NCI-H510A treated with DMSO at 0.1 percent for 48 hours (cell line): ENCODE results near the gene TOMM40.
"Not testable (repeated sequence)": the region's sequence is repeated elsewhere in the genome, so short reads cannot be mapped to it uniquely, and the experiment has no call there.

Experiments used
- DNase-seq: peaks from one replicate; lab custom pipeline; 2025; lab: John Stamatoyannopoulos, UW

Gene TOMM40

DNA sequence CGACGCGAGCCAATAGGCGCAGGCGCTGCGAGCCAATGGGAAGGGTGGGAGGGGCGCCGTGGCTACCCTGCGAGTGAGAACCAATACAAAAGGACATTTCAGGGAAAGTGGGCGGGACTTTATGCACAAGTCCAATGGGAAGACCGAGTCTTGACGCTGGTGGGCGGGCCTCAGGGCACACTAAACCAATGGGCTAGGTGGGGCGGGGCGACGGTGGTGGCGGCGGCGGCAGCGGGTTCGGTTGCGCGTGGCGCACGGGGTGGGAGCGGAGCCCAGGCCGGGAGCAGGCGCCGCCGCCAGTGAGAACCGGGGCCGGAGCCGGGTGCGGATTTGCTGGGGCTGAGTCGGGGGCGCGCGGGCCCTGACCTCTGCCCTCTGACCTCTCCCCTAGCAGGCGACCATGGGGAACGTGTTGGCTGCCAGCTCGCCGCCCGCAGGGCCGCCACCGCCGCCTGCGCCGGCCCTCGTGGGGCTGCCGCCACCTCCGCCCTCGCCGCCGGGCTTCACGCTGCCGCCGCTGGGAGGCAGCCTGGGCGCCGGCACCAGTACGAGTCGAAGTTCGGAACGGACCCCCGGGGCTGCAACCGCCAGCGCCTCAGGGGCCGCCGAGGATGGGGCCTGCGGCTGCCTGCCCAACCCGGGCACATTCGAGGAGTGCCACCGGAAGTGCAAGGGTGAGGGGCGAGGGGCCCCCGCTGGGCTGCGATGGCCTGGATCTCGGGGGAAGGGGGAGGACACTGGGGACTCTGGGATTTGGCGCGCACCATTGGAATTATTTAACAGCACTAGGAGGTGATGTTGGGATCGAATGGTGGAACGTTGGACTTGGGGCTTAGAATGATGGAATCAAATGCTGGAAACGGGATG lies at the start of gene TOMM40:
Gene TOMM40, plus strand, starts transcription at position 239 of the 867 bp plus-strand sequence. Its CDS starts 162 bp downstream, at position 401.
- peak; percentile 100 for DNase-seq

DNA sequence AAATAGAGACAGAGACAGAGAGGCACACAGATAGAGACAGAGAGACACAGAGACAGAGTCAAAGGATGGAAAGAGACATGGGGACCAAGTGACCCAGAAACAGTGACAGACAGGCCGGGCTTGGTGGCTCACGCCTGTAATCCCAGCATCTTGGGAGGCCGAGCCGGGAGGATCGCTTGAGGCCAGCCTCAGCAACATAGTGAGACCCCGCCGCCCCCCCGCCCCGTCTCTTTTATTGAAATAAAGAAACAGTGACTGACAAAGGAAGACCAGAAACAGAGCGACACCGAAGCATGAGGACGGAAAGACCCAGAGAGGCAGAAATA lies 45.8 kb upstream of the TOMM40 start:
- DNase-seq, result no peak

DNA sequence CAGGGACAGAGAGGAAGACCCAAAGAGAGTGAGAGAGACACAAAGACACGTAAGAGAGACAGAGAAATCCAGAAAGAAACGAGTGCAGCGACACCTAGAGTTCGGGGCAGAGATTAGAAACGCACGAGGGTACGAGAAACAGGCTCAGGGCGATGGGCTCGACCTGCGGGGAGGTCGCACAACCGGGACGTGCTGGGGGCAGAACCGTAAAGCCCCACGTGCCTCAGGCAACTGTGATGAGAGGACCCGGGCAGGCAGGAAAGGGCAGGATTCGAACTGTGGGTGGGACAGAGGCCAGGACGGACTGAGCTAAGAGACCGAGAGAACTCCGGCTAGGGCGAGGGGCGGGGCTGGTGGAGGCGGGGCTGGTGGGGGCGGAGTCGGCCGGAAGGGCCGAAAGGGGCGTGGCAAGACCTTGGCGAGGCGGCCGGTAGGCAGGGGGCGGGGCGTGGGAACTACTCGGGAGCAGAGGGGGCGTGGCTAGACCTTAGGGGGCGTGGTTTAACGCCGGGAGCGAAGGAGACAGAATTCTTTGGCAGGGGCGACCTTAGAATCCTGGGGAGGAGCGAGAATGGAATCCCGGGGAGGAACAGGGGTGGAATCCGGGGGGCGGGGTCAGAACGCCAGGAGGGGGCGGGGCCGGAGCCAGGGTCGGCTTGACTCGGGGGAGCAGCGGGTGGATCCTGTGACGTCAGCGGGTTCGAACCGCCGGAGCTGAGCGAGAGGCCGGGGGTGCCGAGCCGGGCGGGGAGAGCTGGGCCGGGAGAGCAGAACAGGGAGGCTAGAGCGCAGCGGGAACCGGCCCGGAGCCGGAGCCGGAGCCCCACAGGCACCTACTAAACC lies 45.2 kb upstream of the TOMM40 start, which contains the start of gene NECTIN2:
Gene NECTIN2, plus strand, starts transcription at position 686 of the 843 bp plus-strand sequence. CDS start 229 bp downstream, outside the sequence.
- DNase-seq, result peak; percentile 97

DNA sequence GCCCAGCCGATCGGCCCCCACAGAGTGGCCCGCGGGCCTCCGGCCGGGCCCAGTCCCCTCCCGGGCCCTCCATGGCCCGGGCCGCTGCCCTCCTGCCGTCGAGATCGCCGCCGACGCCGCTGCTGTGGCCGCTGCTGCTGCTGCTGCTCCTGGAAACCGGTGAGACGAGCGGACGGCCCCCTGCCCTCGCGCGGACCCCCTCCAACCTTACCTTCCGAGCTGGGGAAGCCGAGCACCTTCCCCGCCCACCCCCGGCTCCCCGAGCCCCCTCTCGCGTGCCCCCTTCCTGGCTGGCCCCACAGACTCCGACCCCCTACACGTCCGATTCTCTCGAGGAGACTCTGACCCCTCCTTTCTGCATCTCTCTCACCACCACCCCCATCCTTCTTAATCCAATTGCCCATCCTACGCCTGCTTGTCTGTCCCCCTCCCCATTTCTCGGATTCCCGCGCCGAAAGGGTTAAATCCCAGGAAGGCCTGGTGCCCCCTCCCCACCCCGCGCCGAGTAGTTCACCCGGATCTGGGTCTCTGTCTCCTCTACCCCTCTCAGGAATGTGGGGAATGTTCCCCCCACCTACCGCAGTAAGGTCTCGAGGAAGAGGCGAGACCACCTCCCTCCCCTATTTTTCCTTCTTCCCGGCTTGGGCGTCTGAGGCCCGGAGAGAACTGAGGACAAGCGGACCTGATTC lies 44.5 kb upstream of the TOMM40 start:
- DNase-seq, result no peak

DNA sequence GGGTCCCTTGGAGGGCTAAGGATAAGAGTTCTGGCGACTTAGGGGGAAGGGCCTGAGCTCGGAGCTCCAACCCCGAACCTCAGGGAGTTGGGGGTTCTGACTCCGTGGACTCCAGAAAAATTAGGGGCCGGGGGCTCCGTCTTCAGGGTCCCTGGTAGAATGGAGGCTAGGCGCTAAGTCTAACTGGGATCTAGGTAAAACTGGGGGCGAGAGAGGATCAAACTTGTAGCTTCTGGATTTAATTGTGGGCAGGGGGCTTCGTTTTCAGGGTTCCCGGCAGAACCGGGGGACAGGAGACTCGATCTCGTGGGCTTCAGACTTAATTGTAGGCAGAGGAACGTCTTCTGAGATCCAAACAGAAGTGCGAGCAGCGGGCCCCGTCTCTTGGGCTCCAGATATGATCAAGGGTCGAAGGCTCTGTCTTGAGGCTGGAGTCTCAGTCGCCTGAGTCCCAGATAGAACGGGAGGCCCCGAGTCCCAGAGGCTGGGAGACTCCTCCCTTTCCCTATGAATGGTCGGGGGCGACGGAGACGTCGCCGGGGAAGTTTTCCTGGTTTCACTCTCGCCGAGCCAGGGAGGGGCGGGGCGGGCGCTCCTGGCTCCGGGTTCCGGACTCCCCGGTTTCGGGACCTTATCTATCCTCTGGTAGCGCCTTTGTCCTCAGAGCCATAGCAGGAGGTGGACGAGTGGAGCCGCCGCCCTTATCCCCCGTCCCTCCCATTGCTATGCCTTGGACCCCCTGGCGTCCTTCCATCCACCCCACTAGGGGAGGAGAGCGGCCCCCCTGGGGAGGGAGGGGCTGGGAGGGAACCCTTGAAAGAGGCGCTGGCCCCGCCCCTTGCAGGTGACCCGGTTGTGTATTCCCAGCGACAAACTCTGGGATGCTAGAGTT lies 43.7 kb upstream of the TOMM40 start:
- DNase-seq, result peak; percentile 81

DNA sequence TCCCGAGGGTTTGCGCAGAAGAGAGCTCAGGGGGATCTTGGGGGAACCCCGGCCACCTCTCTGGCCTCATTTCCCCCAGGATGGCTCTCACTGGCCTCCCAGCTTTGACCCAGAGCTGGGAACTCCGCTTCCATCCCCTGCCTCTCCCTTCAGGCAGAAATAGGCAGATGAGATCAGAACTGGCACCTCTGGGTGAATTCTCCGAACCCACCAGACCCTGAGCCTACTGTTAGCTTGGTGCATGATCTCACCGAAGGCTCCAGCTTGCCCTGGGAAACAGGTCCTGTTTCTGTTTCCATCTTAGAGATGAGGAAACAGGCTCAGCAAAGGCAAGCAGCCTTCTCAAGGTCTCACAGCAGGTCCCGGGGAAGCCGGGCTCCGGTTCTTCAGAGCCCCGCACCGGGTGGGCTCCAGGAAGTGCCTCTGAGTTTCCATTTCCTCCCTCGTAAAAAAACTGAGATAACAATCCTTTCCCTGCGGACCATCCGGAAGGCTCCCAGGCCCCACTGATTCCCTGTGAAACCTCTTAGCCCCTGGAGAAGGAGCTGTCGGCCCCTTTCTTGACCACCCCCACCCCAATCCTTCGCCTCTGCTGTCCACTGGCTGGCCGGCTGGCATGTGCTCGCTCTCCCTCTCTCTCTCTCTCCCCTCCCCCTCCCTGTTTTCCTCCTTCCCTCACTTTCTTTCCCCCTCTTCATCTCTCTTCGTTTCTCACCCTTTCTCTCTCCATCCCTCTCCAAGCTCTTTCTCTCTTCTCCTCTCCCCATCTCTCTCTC lies 42.8 kb upstream of the TOMM40 start:
- DNase-seq, result no peak

DNA sequence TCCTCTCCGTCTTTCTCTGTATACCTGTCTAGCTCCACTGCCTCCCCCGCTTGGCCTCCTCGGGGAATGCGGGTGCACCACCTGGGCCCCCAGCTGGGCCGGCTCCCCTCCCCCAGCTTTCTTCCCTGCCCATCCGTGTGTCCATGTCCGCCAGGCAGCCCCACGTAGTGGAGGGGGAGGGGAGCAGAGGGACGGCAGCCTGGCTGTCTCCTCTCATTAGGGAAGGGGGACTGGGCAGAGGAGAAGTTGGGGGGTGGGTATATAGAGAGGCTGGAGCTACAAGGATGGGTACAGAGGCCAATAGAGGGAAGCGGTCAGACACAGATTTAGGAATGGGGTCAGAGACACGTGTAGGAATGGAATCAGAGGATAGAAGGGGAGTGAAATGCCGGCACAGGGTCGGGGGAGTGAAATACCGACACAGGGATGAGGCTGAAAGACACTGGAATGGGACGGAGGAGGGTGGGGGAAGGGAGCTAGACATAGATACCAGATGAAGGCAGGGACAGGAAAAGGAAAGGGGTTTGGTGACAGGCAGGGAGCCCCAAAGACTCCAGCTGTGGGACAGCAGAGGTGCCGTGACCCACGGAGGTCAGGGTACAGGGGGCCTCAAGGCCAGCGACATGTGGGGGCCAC lies 42.1 kb upstream of the TOMM40 start:
- no peak for DNase-seq

DNA sequence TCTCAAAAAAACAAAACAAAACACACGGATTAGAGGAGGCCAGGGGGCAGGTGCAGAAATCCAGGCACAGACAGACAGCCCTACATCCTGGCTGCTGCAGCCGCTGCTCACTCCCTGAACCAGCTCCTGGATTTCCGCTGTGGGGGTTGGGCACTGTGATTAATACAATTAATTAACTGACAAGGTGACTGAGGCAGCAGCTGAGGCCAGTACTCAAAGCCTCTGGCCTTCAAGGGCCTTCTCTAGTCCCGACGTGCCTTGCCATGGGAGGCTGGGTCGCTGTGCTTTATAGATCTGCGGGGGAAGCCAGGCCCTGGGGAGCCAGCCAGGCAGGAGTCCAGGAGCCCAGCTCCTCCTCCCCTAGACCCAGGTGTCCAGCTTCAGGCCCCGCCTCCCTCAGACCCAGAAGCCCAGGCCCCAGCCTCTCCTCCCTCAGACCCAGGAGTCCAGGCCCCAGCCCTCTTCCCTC lies 40.4 kb upstream of the TOMM40 start:
- DNase-seq, result no peak

DNA sequence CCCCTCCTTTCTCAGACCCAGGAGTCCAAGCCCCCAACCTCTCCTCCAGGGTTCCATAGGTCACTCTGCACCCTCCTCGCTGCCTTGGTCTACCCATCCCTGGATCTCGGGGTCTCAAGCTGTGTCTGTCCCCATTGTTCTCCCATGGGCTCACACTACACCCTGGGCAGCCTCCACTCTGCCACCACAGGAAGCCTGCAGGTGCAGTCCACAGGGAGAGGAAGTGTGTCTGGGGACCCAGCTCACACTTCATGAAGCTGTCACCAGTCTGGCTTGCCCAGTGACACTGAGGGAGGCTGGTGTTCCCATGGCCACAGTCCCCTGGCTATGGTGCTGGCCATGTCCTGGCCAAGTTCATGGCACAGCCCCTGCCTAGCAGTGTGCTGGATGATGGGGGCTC lies 39.6 kb upstream of the TOMM40 start:
- no peak for DNase-seq

DNA sequence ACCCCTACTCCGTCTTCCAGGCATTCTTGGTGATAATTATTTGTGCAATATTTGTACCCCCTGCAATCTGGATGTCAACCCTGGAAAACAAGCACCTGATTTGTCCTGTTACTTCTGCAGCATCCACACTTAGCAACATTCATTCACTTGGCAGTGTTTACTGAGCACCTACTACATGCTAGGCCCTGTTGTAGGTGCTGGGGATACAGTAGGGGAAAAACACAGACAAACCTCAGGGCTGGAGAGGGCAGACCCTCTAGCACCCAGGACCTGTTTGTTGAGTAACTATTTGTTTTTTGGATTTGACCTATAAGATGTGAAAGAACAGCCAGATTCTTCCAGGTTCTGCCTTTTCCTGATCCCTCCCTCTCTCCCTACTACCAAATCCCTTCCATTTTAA lies 35.4 kb upstream of the TOMM40 start:
- no peak for DNase-seq

DNA sequence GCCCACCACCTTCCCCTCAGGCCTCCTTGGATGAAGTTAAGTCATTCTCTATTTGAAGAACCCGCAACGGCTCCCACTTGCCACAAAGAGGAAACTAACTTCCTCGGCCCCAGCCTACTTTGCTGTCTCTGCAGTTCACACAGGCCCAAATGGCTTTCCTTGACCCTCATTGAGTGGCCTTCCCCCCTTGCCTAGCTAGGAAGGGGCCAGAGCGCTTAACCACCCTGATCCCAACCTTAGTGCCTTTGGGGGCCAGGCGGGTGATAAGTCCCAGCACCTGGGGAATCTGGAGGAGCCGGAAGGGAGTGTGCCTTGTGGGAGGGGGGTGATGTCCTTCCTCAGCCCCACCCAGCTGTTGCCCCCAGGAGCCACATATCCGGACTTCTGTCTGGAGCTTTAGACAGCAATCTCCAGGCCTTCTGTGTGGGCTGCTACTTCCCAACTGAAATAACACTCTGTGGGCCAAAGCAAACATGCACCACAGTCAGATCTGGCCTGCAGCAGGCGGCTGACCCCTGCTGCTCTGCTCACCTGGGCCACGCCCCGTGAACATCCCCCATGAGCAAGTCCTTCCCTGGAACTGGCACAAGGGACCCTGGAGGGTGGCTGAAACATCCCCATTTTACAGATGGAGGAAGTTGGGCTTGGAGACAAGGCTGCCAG lies 34.5 kb upstream of the TOMM40 start:
- DNase-seq, result no peak

DNA sequence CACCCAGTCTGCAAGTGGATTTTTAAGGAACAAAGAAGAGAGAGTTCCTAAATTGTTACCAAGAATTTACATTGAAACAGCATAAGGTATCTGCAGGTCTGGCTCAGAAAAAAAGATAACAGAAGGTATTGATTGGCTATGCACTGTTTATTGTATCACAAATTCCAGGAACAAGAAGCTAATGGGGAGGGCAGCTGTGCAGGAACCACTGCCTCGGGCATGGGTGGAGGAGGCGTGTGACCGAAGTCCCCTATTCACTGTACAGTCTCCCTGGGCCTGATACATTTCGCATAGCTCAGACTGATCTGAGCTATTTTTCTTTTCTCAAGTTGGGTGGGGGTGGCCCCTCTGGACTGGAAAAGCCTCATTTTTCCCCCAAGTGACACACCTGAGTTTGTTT lies 33.2 kb upstream of the TOMM40 start:
- no peak for DNase-seq

DNA sequence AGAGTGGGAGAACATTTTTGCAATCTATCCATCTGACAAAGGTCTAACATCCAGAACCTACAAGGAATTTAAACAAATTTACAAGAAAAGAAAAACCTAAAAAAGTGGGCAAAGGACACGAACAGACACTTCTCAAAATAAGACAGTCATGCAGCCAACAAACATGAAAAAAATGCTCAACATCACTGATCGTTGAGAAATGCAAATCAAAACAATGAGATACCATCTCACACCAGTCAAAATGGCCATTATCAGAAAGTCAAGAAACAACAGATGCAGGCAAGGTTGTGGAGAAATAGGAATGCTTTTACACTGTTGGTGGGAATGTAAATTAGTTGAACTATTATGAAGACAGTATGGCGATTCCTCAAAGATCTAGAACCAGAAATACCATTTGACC lies 29.5 kb upstream of the TOMM40 start:
- not testable (repeated sequence) for DNase-seq

DNA sequence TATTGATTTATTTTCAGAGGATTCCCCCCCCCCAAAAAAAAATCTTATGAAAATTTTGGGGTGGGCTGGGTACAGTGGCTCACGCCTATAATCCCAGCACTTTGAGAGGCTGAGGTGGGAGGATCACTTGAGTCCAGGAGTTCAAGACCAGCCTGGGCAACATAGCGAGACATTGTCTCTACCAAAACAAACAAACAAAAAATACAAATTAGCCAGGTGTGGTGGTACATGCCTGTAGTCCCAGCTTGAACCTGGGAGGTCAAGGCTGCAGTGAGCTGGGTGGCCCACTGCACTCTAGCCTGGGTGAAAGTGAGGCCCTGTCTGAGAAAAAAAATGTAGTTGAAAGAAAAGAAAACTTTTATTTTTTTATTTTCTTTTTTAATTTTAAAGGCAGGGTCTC lies 27.1 kb upstream of the TOMM40 start:
- DNase-seq, result no peak

DNA sequence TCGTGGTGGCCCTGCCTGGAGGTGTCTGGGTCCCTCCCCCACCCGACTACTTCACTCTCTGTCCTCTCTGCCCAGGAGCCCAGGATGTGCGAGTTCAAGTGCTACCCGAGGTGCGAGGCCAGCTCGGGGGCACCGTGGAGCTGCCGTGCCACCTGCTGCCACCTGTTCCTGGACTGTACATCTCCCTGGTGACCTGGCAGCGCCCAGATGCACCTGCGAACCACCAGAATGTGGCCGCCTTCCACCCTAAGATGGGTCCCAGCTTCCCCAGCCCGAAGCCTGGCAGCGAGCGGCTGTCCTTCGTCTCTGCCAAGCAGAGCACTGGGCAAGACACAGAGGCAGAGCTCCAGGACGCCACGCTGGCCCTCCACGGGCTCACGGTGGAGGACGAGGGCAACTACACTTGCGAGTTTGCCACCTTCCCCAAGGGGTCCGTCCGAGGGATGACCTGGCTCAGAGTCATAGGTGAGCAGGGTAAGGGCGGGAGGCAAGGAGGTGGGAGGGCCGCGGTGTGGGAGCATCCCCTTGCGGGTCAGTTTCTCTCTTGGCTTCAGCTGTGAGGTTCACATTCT lies 25.8 kb upstream of the TOMM40 start:
- no peak for DNase-seq

DNA sequence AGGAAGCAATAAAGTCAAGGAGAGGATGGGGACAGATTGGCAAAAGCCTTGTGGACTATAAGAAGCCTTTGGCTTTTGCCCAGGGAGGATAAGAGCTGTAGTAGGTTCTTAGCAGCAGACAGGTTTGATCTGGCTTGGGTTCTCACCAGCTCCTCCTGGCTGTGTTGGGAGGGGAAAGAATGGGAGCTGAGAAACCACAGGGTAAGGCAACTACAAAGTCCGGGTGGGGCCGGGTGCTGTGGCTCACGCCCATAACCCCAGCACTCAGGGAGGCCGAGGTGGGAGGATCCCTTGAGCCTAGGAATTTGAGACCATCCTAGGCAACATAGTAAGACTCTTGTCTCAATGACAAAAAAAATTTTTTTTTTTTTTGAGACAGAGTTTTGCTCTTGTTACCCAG lies 24.4 kb upstream of the TOMM40 start:
- DNase-seq, result no peak

DNA sequence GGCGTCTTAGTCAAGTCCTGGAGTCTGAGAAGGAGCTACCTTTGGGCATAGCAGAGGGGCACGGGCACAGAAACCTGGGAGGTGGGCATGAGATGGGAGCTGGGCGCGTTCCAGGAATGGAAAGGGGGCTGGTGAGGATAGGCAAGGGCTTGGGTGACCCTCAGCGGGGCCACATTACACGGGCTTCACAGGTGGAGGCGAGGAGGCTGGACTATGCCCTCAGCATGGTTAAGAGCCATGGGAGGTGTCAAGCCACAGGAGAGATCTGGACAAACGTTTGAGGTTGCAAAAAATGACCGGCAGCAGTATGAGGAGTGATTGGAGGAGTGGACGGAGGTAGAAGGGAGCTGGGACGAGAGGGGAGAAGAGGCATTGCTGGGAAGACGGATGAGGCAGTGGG lies 23.5 kb upstream of the TOMM40 start:
- DNase-seq, result no peak

DNA sequence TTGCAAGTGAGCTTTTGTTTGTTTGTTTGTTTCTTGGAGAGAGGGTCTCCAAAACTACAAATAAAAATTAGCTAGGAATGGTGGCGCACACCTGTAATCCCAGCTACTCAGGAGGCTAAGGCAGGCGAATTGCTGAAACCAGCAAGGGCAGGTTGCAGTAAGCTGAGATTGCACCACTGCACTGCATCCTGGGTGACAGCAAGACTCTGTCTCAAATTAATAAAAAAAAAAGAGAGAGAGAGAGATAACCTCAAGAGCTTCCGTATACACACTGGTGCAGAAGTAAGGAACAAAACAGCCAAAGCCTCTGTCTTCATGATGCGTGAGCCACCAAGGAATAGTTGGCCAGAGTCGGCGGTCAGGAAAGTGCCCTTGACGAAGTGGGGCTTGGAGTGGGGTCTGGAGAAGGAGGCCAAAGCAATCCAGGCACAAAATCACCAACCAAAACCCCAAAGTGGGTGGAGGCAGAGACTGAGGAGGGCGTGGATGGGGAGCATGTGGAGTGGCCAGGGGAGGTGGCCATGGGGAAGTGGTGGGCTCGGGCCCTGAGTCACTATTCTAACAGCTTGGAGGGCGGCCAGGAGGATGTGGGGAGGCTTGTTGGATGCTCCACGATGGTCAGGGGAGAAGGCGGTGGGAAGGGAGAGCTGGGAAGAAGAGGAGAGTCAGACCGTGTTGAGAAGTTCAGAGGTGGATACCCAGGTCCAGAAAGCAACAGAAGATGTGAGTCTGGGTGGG lies 21.2 kb upstream of the TOMM40 start:
- DNase-seq, result no peak
